ENCODE data around the gene ATP8B3.

The ATP8B3 gene

GRCh38 chr19:1815605-1816529 lies 3.8 kb upstream of the ATP8B3 start:
- no peak overlapping the region for H3K4me3 ChIP-seq (ENCODE audit: low read length)
- H3K27me3 ChIP-seq (ENCODE audit: control insufficient read depth, insufficient read depth, low read length): no peaks in the 10 kb centered on the region
- no peak overlapping the region for H3K9ac ChIP-seq (ENCODE audit: low read length)
- H3K9me3 ChIP-seq (ENCODE audit: control insufficient read depth, low read length): no peaks in the 10 kb centered on the region
- peaks cover 3% of the 10 kb centered on the region for H3K36me3 ChIP-seq (ENCODE audit: control insufficient read depth, insufficient read depth, low read length)
- peaks cover 20% of the 10 kb centered on the region for H3K4me1 ChIP-seq (ENCODE audit: control insufficient read depth, insufficient read depth, low read length)

DNA sequence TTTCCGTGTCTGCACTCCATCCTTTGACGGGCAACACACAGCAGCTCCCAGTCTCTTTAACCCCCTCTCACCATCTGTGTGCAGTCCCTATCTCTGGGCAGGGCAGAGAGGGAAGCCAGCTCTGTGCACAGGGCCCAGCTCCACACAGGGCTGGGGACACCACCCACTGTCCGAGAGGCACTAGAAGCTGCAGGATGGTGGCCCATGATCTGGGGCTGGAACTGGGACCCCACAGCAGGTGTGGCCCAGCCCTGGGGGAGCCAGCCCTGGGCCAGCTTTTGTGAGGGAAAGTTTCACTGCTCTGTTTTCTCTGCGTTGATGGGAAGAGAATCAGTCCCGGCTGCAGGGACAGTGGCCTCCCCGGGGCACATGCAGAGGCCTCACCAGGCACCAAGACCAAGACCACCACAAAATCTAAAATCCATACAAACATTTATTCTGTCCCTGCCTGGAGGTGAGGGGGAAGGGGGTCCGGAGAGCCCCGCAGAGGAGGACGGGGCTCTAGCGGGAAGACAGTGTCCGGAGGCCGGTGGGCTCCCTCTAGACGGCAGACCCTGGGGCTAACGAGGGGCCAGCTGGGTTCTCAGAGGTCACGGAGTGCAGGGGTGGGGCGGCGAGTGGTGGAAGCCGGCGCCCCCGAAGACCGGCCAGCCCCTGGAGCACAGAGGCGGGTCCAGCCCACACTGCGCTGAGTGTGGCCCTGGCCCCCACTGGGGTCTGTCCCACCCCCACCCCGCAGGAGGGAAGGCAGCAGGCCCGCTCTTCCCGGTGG lies 2.9 kb upstream of the ATP8B3 start:
- no peak overlapping the region for H3K4me3 ChIP-seq (ENCODE audit: low read length)
- peaks cover 20% of the 10 kb centered on the region for H3K4me1 ChIP-seq (ENCODE audit: control insufficient read depth, insufficient read depth, low read length)
- H3K9ac ChIP-seq (ENCODE audit: low read length): no peak overlapping the region
- H3K9me3 ChIP-seq (ENCODE audit: control insufficient read depth, low read length): no peaks in the 10 kb centered on the region
- H3K36me3 ChIP-seq (ENCODE audit: control insufficient read depth, insufficient read depth, low read length): peaks cover 3% of the 10 kb centered on the region
- H3K27me3 ChIP-seq (ENCODE audit: control insufficient read depth, insufficient read depth, low read length): no peaks in the 10 kb centered on the region

DNA sequence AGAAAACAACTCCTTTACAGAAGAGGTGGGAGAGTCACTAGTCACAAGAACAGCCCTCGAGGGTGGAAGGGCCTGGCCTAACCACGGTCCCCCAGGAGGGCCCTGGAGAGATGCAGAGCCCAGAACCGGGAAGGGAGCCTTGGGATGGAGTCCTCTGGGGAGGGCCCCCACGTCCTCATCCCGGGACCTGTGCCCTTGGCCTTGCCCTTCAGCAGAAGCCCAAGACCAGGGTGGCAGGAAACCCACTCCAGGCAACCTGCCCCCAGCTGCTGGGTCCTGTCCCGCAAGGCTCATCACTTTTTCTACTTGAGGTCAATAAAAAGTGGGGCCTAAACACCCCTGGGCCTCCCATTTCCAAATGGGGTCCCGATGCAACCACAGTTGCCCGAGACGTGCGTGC lies 2.3 kb upstream of the ATP8B3 start:
- no peaks in the 10 kb centered on the region for H3K27me3 ChIP-seq (ENCODE audit: control insufficient read depth, insufficient read depth, low read length)
- H3K4me1 ChIP-seq (ENCODE audit: control insufficient read depth, insufficient read depth, low read length): peaks cover 20% of the 10 kb centered on the region
- no peak overlapping the region for H3K9ac ChIP-seq (ENCODE audit: low read length)
- H3K4me3 ChIP-seq (ENCODE audit: low read length): no peak overlapping the region
- no peaks in the 10 kb centered on the region for H3K9me3 ChIP-seq (ENCODE audit: control insufficient read depth, low read length)
- peaks cover 3% of the 10 kb centered on the region for H3K36me3 ChIP-seq (ENCODE audit: control insufficient read depth, insufficient read depth, low read length)

DNA sequence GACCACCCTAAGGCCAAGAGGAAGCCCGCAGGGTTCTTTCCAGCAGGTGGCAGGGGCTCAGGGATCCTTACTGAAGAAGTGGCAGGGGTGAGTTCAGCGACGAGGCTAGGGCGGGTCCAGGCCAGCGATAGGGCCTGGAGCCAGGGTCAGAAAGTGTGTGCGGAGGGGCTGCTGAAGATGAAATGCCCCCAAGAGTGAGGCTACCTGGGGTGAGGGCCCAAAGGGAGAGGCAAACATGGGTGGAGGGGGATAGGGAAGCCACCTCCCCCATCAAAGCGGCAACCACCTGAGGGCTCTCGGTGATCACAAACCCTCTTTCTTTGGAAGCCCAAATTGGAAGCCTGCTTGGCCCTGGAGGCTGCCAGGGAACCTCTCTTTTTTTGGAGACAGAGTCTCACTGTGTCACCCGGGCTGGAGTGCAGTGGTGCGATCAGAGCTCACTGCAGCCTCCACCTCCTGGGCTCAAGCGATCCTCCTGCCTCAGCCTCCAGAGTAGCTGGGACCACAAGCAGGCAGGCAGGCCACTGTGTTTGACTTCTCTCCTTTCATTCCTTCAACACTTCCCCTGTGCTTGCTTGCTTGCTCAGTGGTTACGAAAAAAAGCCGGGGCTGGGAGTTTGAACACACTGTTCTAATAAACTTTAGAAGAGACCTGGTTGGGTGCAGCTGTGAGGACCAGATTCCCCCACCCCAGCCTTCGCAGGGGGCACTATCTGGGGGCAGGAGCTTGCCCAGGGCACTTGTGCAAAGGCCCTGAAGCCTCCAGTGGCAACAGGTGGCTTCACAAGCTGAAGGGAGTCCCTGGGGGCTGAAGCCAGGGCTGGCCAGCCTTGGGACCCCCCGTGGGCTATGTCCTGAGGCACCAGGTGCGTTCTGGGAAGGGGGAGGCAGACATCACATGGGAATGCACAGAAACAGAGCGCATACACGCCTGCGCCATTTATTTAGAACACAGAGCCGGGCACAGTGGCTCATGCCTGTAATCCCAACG lies 1.4 kb upstream of the ATP8B3 start:
- H3K9me3 ChIP-seq (ENCODE audit: control insufficient read depth, low read length): no peaks in the 10 kb centered on the region
- H3K36me3 ChIP-seq (ENCODE audit: control insufficient read depth, insufficient read depth, low read length): peaks cover 3% of the 10 kb centered on the region
- peak overlapping the region; percentile 45 for H3K9ac ChIP-seq (ENCODE audit: low read length)
- peaks cover 20% of the 10 kb centered on the region for H3K4me1 ChIP-seq (ENCODE audit: control insufficient read depth, insufficient read depth, low read length)
- H3K4me3 ChIP-seq (ENCODE audit: low read length): no peak overlapping the region
- no peaks in the 10 kb centered on the region for H3K27me3 ChIP-seq (ENCODE audit: control insufficient read depth, insufficient read depth, low read length)

DNA sequence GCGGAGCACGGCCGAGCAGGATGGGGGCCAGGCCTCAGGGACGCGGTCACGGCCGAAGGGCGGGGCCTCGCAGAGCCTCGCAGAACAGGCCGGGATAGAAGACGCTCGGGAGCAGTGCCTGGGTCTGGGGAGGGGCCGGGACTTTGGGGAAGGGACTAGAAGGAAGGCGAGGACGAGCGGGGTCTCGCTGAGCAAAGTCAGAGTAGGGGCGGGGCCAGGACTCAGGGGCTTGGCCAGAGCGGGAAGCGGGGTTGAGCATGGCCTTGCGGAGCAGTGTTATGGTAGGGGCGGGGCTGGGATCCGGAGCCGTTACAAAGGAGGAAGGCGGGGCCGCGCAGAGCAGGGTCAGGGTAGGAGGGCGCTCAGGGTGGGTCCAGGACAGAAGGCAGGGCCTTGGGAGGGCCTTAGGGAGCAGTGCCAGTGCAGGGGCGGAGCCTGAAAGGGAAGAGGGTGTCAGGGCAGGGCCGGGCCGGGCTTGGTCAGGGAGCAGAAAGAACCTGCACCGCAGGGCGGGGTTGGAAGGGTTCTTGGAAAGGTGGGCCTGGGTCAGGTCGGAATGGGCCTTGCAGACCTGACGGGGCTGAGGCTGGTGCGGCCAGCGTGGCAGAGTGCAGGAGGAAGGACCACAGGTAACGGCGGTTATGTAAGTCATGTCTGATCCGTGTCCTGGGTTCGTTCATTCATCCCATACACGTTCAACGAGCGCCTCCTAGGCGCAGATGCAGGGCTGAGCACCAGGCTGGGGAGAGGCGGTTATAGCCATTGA lies 533 bp upstream of the ATP8B3 start:
- H3K4me3 ChIP-seq (ENCODE audit: low read length): no peak overlapping the region
- no peaks in the 10 kb centered on the region for H3K9me3 ChIP-seq (ENCODE audit: control insufficient read depth, low read length)
- H3K4me1 ChIP-seq (ENCODE audit: control insufficient read depth, insufficient read depth, low read length): peaks cover 20% of the 10 kb centered on the region
- no peaks in the 10 kb centered on the region for H3K27me3 ChIP-seq (ENCODE audit: control insufficient read depth, insufficient read depth, low read length)
- peak overlapping the region; percentile 45 for H3K9ac ChIP-seq (ENCODE audit: low read length)
- H3K36me3 ChIP-seq (ENCODE audit: control insufficient read depth, insufficient read depth, low read length): peaks cover 3% of the 10 kb centered on the region

GRCh38 chr19:1811472-1811894 lies 593 bp downstream of the ATP8B3 start:
- Histone ChIP-seq H3K4me3 (ENCODE audit: low read length) (no peak overlapping the region), H3K4me1 (ENCODE audit: control insufficient read depth, insufficient read depth, low read length) (peaks cover 20% of the 10 kb centered on the region), H3K9me3 (ENCODE audit: control insufficient read depth, low read length) (no peaks in the 10 kb centered on the region), H3K27me3 (ENCODE audit: control insufficient read depth, insufficient read depth, low read length) (no peaks in the 10 kb centered on the region), H3K36me3 (ENCODE audit: control insufficient read depth, insufficient read depth, low read length) (no peaks in the 10 kb centered on the region), H3K9ac (ENCODE audit: low read length) (no peak overlapping the region)

DNA sequence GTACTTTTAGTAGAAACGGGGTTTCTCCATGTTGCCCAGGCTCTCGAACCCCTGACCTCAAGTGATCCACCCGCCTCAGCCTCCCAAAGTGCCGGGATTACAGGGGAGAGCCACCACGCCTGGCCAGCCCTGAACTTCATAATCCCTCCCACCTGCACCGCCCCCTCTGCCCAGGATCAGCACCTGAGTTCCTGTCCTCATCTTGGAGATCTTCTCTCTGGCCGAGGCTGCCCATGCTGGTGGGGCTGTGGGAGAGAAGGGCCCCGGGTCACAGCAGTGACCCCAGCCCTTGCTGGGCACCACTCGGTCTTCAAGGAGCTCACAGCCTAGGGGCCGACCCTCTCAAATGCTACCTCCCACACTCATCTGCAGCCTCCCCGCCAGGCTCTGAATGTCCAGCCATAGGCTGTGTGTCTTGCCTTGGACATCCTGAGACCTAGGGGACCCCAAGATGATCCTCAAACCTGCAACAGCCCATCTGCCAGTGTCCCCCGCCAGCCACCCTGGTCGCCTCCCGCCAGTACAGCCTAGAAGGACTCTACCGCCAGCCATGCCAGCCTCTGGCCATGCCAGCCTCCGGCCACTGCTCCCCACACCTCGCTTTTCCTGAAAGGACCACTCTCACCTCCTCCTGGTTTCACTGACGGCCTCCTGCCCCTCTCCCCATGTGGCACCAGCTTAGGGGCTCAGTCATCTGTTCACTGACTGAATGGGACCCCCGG lies 1.5 kb downstream of the ATP8B3 start:
- no peak overlapping the region for H3K4me3 ChIP-seq (ENCODE audit: low read length)
- H3K36me3 ChIP-seq (ENCODE audit: control insufficient read depth, insufficient read depth, low read length): no peaks in the 10 kb centered on the region
- H3K27me3 ChIP-seq (ENCODE audit: control insufficient read depth, insufficient read depth, low read length): no peaks in the 10 kb centered on the region
- H3K9ac ChIP-seq (ENCODE audit: low read length): no peak overlapping the region
- peaks cover 20% of the 10 kb centered on the region for H3K4me1 ChIP-seq (ENCODE audit: control insufficient read depth, insufficient read depth, low read length)
- no peaks in the 10 kb centered on the region for H3K9me3 ChIP-seq (ENCODE audit: control insufficient read depth, low read length)

DNA sequence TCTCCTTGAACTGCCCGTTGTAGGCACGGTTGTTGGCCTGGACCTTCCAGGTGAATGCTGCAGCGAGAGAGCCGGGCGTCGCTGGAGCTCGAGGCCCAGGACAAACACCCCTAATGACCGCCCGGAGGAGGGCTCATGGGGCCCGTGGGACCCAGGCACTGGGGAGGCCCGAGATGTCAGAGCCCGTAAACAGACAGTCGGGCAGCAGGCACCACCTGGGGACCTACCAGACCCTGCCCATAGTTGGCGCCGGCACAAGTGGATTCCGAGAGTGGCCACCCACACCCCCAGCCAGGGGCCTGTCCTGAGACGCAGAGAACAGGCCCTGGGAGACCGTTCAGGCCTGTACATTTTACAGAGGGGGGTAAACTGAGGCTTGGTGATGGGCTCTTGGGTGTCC lies 2.4 kb downstream of the ATP8B3 start:
- no peak overlapping the region for H3K9ac ChIP-seq (ENCODE audit: low read length)
- H3K4me1 ChIP-seq (ENCODE audit: control insufficient read depth, insufficient read depth, low read length): peaks cover 20% of the 10 kb centered on the region
- H3K27me3 ChIP-seq (ENCODE audit: control insufficient read depth, insufficient read depth, low read length): no peaks in the 10 kb centered on the region
- no peaks in the 10 kb centered on the region for H3K9me3 ChIP-seq (ENCODE audit: control insufficient read depth, low read length)
- no peak overlapping the region for H3K4me3 ChIP-seq (ENCODE audit: low read length)
- H3K36me3 ChIP-seq (ENCODE audit: control insufficient read depth, insufficient read depth, low read length): no peaks in the 10 kb centered on the region

DNA sequence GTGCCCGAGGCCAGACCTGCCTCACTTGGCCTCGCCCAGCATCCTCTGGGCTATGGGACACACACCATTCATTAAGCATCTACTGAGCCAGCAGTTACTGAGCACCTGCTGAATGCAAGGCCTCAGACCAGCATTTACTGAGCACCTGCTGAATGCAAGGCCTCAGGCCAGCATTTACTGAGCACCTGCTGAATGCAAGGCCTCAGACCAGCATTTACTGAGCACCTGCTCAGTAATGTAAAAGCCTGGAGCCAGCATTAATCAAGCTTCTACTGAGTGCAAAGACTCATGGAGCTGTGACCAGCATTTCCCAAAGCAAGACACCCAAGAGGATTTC lies 3.7 kb downstream of the ATP8B3 start:
- Histone ChIP-seq H3K4me3 (ENCODE audit: low read length) (no peak overlapping the region), H3K36me3 (ENCODE audit: control insufficient read depth, insufficient read depth, low read length) (no peaks in the 10 kb centered on the region), H3K4me1 (ENCODE audit: control insufficient read depth, insufficient read depth, low read length) (peaks cover 18% of the 10 kb centered on the region), H3K27me3 (ENCODE audit: control insufficient read depth, insufficient read depth, low read length) (no peaks in the 10 kb centered on the region), H3K9ac (ENCODE audit: low read length) (no peak overlapping the region), H3K9me3 (ENCODE audit: control insufficient read depth, low read length) (no peaks in the 10 kb centered on the region)

DNA sequence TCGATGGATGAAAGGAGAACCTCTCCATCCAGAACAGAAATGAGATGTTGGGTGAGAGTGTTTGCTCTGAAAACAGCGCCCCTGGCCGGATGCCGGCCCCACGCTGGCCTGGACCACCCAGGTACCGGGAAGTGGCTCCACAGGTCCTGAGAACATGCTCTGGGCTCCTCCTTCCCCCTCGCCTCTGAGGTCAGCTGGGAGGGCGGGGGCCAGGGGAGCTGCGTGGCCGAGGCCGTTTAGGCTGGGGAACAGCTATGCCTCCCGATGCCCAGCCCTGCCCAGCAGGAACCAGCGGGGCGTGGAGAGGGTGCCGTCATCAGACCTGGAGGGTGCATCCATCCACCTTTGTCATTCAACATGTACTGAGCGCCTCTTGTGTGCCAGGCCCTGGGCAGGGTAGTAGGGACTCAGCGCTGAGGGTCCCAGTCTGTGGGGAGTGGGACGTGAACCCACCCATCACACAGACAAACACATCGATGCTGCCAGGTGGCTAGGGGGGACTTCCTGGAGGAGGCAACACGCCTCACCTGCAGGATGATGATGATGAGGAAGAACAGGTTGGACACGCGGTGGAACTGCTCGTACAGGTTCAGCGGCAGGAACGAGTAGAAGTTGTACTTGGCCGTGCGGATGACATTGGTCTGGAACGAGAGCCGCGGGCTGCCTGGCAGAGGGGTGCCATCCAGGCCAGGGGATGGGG lies 4.2 kb downstream of the ATP8B3 start:
- no peak overlapping the region for H3K9ac ChIP-seq (ENCODE audit: low read length)
- H3K9me3 ChIP-seq (ENCODE audit: control insufficient read depth, low read length): no peaks in the 10 kb centered on the region
- peaks cover 12% of the 10 kb centered on the region for H3K4me1 ChIP-seq (ENCODE audit: control insufficient read depth, insufficient read depth, low read length)
- H3K27me3 ChIP-seq (ENCODE audit: control insufficient read depth, insufficient read depth, low read length): no peaks in the 10 kb centered on the region
- H3K36me3 ChIP-seq (ENCODE audit: control insufficient read depth, insufficient read depth, low read length): no peaks in the 10 kb centered on the region
- no peak overlapping the region for H3K4me3 ChIP-seq (ENCODE audit: low read length)
